Activated naive CD8-positive, alpha-beta T cell treated with anti-CD3 and anti-CD28 coated beads, Interleukin-2, amount 10 ng/mL, durations not matched to agents 7 days and 5 days (primary cell): ENCODE results near the gene TNFSF4. TPM values are rescaled to one million over a fixed set of nuclear protein-coding genes. Genes with fewer than 3 reads are reported as not detected.
"Not testable (repeated sequence)": the region's sequence is repeated elsewhere in the genome, so short reads cannot be mapped to it uniquely, and the experiment has no call there.

Experiments
- ATAC-seq: fragments of 150-1000 bp; cut with Tn5 transposase; one replicate; pipeline ENCODE4 v1.10.0; 2021; ENCODE audit warnings: low read depth, moderate library complexity
- POLR2A ChIA-PET: fragments of 350-600 bp; sonication (Branson Sonifier 250); formaldehyde crosslinking; loops from one replicate; lab custom pipeline; 2021; ENCODE audit warnings: antibody characterized with exemption; lab: Charles Lee
- DNase-seq: peaks from one replicate; pipeline ENCODE4 v3.0.0; 2021
- H3K27ac Mint-ChIP-seq: one replicate; pipeline ENCODE4 v1.8.0; 2022; ENCODE audit warnings: mild to moderate bottlenecking, mixed read lengths
- H3K27me3 Mint-ChIP-seq: one replicate; pipeline ENCODE4 v1.8.0; 2022; ENCODE audit warnings: mild to moderate bottlenecking, moderate library complexity, mixed read lengths
- H3K36me3 Mint-ChIP-seq: one replicate; pipeline ENCODE4 v1.8.0; 2021; ENCODE audit warnings: mild to moderate bottlenecking, mixed read lengths
- H3K4me1 Mint-ChIP-seq: one replicate; pipeline ENCODE4 v1.8.0; 2021; ENCODE audit warnings: mixed read lengths
- H3K4me3 Mint-ChIP-seq: one replicate; pipeline ENCODE4 v1.8.0; 2022; ENCODE audit warnings: mild to moderate bottlenecking, moderate library complexity, mixed read lengths
- H3K9me3 Mint-ChIP-seq: one replicate; pipeline ENCODE4 v1.8.0; 2021; ENCODE audit warnings: mixed read lengths
- total RNA-seq, 2 experiments: library from RNA; stranded (reverse); gene quantifications; one replicate each; pipeline ENCODE4 v1.2.3, GENCODE V29; 2021

Gene TNFSF4
- total RNA-seq, 2 experiments from 2014 or later = 4.0 TPM

DNA sequence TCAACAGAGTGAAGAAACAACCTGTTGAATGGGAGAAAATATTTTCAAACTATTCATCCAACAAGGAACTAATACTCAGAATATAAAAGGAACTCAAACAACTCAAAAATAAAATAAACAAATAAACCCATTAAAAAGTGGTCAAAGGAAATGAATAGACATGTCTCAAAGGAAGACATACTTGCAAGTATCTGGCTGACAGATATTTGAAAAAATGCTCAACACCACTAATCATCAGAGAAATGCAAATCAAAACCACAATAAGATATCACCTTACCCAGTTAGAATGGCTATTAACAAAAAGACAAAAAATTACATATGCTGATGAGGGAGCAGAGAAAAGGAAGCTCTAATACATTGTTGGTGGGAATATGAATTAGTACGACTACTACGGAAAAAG, 38.2 kb downstream of the TNFSF4 start:
- DNase-seq = no peak
- peaks cover 25% of the 10 kb centered on the region for H3K9me3 Mint-ChIP-seq
- POLR2A ChIA-PET = no interaction called here
- ATAC-seq = no peak
- H3K4me1 Mint-ChIP-seq = no peaks in the 10 kb centered on the region
- H3K4me3 Mint-ChIP-seq = no peak overlapping the region
- no peak overlapping the region for H3K27ac Mint-ChIP-seq
- H3K36me3 Mint-ChIP-seq = peaks cover 11% of the 10 kb centered on the region
- peaks cover 2% of the 10 kb centered on the region for H3K27me3 Mint-ChIP-seq

DNA sequence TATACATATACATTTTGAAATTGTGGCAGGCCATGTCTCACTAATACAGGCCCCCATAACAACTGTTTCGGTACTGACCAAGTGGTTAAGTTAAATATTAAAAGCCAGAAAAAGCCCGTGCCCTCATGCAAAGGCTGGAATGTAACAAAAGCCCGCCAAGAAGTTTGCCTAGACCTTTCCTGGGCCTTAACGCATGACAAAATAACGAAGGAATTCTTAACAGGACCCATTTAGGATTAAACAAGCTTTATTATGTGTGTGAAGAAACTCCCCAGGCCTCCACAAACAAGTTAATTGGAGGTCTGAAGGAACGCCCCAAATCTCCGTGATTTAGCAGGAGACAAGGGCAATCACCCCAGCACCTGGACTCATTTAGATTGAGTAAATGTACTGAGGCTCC, 42.4 kb downstream of the TNFSF4 start:
- H3K27me3 Mint-ChIP-seq = no peaks in the 10 kb centered on the region
- no peak overlapping the region for H3K27ac Mint-ChIP-seq
- peaks cover 5% of the 10 kb centered on the region for H3K9me3 Mint-ChIP-seq
- DNase-seq = no peak
- no peaks in the 10 kb centered on the region for H3K36me3 Mint-ChIP-seq
- POLR2A ChIA-PET = no interaction called here
- no peak overlapping the region for H3K4me3 Mint-ChIP-seq
- peaks cover 7% of the 10 kb centered on the region for H3K4me1 Mint-ChIP-seq
- ATAC-seq = no peak

DNA sequence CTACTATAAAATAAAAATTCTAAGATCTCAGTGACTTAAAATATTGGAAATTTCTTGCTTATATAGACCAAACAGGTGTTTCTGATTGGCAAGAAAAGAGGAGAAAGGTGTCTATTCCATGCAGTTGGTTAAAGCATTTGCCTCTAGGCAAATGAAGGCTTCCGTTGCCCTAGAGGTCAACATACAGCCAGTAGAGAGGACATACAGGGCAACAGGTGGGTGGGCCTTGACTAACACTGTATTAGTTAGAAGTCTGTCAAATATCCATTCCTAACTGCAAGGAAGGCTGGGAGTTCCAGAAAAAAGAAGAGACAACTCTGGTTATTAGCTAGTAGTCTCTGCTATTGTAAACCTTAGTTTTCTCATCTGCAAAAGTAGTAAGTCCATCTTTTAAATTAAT, 43.0 kb downstream of the TNFSF4 start:
- H3K36me3 Mint-ChIP-seq = no peaks in the 10 kb centered on the region
- POLR2A ChIA-PET = no interaction called here
- no peaks in the 10 kb centered on the region for H3K27me3 Mint-ChIP-seq
- peaks cover 5% of the 10 kb centered on the region for H3K9me3 Mint-ChIP-seq
- no peak overlapping the region for H3K27ac Mint-ChIP-seq
- H3K4me1 Mint-ChIP-seq = peaks cover 7% of the 10 kb centered on the region
- no peak overlapping the region for H3K4me3 Mint-ChIP-seq
- no peak for DNase-seq
- ATAC-seq = no peak

- peaks cover 3% of the 10 kb centered on the region for H3K9me3 Mint-ChIP-seq
- POLR2A ChIA-PET = no interaction called here
- DNase-seq = no peak
- peaks cover 7% of the 10 kb centered on the region for H3K4me1 Mint-ChIP-seq
- ATAC-seq = no peak
- H3K36me3 Mint-ChIP-seq = no peaks in the 10 kb centered on the region
- H3K27me3 Mint-ChIP-seq = no peaks in the 10 kb centered on the region
- no peak overlapping the region for H3K4me3 Mint-ChIP-seq
- no peak overlapping the region for H3K27ac Mint-ChIP-seq
Observed at GRCh38 chr1:173163222-173163621, 43.9 kb downstream of the TNFSF4 start.

DNA sequence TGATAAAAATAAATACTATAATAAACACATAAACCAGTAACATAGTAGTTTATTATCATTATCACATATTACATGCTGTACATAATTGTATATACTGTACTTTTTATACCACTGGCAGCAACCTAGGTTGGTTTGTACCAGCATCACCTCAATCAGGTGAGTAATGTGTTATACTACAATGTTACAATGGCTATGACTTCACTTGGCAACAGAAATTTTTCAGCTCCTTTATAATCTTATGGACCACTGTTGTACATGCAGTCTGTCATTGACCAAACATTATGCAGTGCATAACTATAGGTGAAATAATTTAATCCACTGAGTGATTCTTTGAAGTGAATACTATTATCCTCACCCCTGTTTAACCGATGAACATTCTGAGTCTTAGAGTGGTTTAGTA, 44.5 kb downstream of the TNFSF4 start:
- DNase-seq = no peak
- no peaks in the 10 kb centered on the region for H3K36me3 Mint-ChIP-seq
- peaks cover 3% of the 10 kb centered on the region for H3K9me3 Mint-ChIP-seq
- H3K4me3 Mint-ChIP-seq = no peak overlapping the region
- no peaks in the 10 kb centered on the region for H3K27me3 Mint-ChIP-seq
- peaks cover 7% of the 10 kb centered on the region for H3K4me1 Mint-ChIP-seq
- POLR2A ChIA-PET = no interaction called here
- ATAC-seq = no peak
- no peak overlapping the region for H3K27ac Mint-ChIP-seq

- no peak for DNase-seq
- no peaks in the 10 kb centered on the region for H3K36me3 Mint-ChIP-seq
- H3K27me3 Mint-ChIP-seq = no peaks in the 10 kb centered on the region
- no peak overlapping the region for H3K4me3 Mint-ChIP-seq
- peaks cover 7% of the 10 kb centered on the region for H3K4me1 Mint-ChIP-seq
- no peak overlapping the region for H3K27ac Mint-ChIP-seq
- H3K9me3 Mint-ChIP-seq = peaks cover 5% of the 10 kb centered on the region
- peak; percentile 63 for ATAC-seq
- POLR2A ChIA-PET = no interaction called here
Observed at GRCh38 chr1:173161510-173162221, 45.5 kb downstream of the TNFSF4 start.

DNA sequence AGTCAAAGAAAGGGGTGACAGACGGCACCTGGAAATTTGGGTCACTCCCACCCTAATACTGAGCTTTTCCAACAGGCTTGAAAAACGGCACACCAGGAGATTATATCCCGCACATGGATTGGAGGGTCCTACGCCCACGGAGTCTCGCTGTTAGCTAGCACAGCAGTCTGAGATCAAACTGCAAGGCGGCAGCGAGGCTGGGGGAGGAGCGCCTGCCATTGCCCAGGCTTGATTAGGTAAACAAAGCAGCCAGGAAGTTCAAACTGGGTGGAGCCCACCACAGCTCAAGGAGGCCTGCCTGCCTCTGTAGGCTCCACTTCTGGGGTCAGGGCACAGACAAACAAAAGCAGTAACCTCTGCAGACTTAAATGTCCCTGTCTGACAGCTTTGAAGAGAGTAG, 53.2 kb downstream of the TNFSF4 start:
- H3K4me1 Mint-ChIP-seq, H3K4me3 Mint-ChIP-seq, POLR2A ChIA-PET, H3K27me3 Mint-ChIP-seq, H3K27ac Mint-ChIP-seq, DNase-seq, H3K9me3 Mint-ChIP-seq, H3K36me3 Mint-ChIP-seq, ATAC-seq: not testable (repeated sequence)

DNA sequence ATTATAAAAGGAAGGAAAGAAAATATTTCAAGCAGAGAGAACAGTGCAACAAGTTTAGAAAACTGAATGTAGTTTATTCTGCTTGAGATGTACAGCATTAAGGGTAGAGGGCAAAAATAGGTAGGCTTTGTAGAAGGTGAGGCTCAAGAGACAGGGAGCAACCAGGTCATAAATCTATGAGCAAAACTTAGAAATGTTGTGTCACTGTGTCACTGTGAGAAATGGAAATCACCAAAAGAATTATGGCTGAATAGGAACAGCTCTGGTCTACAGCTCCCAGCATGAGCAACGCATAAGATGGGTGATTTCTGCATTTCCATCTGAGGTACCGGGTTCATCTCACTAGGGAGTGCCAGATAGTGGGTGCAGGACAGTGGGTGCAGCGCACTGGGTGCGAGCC, 53.6 kb downstream of the TNFSF4 start:
- peaks cover 8% of the 10 kb centered on the region for H3K9me3 Mint-ChIP-seq
- ATAC-seq = no peak
- H3K4me3 Mint-ChIP-seq = no peak overlapping the region
- no peak for DNase-seq
- POLR2A ChIA-PET = no interaction called here
- H3K27ac Mint-ChIP-seq = no peak overlapping the region
- peaks cover 9% of the 10 kb centered on the region for H3K36me3 Mint-ChIP-seq
- no peaks in the 10 kb centered on the region for H3K4me1 Mint-ChIP-seq
- no peaks in the 10 kb centered on the region for H3K27me3 Mint-ChIP-seq

DNA sequence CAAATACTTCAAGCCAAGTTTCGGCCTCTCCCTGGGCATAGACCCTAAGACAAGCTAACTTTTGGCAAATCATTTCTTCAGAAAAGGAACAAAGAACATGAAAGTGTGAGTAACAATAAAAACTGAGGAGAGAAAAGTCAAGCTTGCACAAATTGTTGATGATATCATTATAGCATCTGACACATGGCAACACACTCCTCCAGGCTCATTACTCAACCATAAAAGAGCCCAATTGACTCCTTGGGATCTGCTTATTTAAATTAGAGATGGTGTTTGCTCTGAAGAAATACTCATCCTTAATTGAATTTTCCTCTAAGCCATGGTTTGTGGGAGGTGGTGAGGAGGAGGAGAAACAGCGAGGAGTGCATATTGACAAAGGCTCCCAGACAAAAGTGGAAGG, 54.5 kb downstream of the TNFSF4 start:
- Mint-ChIP-seq H3K9me3 (peaks cover 9% of the 10 kb centered on the region), H3K4me1 (no peaks in the 10 kb centered on the region), H3K4me3 (no peak overlapping the region), H3K36me3 (peaks cover 9% of the 10 kb centered on the region), H3K27me3 (peaks cover under 1% of the 10 kb centered on the region), H3K27ac (no peak overlapping the region)
- POLR2A ChIA-PET = no interaction called here
- ATAC-seq (no peak), DNase-seq (no peak)

- no peak overlapping the region for H3K4me3 Mint-ChIP-seq
- H3K27me3 Mint-ChIP-seq = peaks cover 14% of the 10 kb centered on the region
- DNase-seq = no peak
- no peak for ATAC-seq
- POLR2A ChIA-PET = no interaction called here
- H3K36me3 Mint-ChIP-seq = peaks cover 13% of the 10 kb centered on the region
- no peaks in the 10 kb centered on the region for H3K4me1 Mint-ChIP-seq
- H3K9me3 Mint-ChIP-seq = peaks cover 21% of the 10 kb centered on the region
- H3K27ac Mint-ChIP-seq = no peak overlapping the region
Observed at GRCh38 chr1:173150795-173151194, 56.3 kb downstream of the TNFSF4 start.

GRCh38 chr1:173149887-173150286, 57.2 kb downstream of the TNFSF4 start:
- ATAC-seq = no peak
- POLR2A ChIA-PET = no interaction called here
- Mint-ChIP-seq H3K4me1 (no peaks in the 10 kb centered on the region), H3K9me3 (peaks cover 27% of the 10 kb centered on the region), H3K27ac (no peak overlapping the region), H3K4me3 (no peak overlapping the region), H3K36me3 (peaks cover 15% of the 10 kb centered on the region), H3K27me3 (peaks cover 19% of the 10 kb centered on the region)
- DNase-seq = no peak

DNA sequence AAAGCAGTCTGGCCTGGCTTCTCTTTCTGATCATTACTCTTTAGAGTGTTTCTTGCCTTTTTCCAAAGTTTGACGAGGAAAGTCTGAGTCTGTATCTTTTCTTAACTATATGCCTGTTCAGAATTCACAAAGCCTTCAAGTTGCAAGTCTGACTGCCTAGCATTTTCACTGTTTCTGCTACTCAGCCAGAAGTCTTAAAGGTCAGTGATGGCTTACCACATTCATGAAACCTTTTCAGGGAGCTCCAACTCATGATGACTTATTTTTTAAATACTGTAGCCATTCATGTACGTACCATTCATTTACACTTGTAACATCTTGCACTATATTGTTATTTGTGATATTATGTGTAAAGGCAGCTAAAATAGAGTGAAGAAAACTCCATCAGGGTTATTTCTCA, 58.2 kb downstream of the TNFSF4 start:
- Mint-ChIP-seq H3K4me3 (no peak overlapping the region), H3K9me3 (peaks cover 28% of the 10 kb centered on the region)
- POLR2A ChIA-PET = no interaction called here

DNA sequence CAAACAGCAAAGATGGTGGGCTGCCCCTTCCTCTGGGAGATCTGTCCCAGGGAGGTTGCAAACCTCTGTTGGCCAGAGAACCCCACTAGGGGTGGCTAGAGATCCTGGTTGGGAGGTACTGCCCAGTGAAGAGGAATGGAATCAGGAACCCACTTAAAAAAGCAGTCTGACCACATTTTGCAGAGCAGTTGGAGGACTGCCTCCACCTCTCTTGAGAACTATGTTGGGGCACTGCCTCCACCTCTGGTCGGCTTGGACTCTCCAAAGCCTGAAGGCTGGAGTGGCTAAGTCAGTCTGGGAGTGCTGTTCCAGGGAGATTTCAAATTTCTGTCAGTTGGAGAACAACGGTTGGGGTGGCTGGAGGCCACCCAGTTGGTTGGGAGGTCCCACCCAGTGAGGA, 58.6 kb downstream of the TNFSF4 start:
- no peaks in the 10 kb centered on the region for H3K4me1 Mint-ChIP-seq
- POLR2A ChIA-PET = no interaction called here
- peaks cover 30% of the 10 kb centered on the region for H3K9me3 Mint-ChIP-seq
- ATAC-seq (no peak), DNase-seq (no peak)
- H3K4me3 Mint-ChIP-seq = no peak overlapping the region
- H3K27me3 Mint-ChIP-seq = peaks cover 19% of the 10 kb centered on the region
- peaks cover 13% of the 10 kb centered on the region for H3K36me3 Mint-ChIP-seq
- no peak overlapping the region for H3K27ac Mint-ChIP-seq

More for the DNA sequence above, 58.2 kb downstream of the TNFSF4 start:
- Mint-ChIP-seq H3K27ac (no peak overlapping the region), H3K4me1 (no peaks in the 10 kb centered on the region), H3K36me3 (peaks cover 13% of the 10 kb centered on the region), H3K27me3 (peaks cover 19% of the 10 kb centered on the region)
- ATAC-seq (no peak), DNase-seq (no peak)

DNA sequence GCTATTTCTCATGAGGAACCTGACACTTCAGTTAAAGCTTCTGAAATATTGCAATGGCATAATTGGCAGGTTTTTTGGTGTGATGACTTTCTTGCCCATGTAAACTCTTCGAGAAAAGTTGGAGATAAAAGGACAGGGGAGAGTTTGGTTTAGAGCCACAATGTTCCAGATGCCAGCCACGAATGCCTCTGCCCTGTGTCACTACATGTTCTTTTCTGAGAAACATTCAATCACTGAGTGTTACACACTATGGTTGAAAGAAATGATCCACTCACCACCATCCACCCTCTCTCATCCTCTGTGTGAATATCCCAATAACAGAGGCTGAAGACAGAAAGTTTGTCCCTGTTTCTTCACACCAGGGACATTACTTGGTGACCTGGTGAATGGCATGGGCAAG, 66.4 kb downstream of the TNFSF4 start:
- ATAC-seq (no peak), DNase-seq (no peak)
- peaks cover 4% of the 10 kb centered on the region for H3K36me3 Mint-ChIP-seq
- H3K4me1 Mint-ChIP-seq = no peaks in the 10 kb centered on the region
- no peak overlapping the region for H3K27ac Mint-ChIP-seq
- peaks cover 7% of the 10 kb centered on the region for H3K27me3 Mint-ChIP-seq
- H3K4me3 Mint-ChIP-seq = no peak overlapping the region
- H3K9me3 Mint-ChIP-seq = peaks cover 12% of the 10 kb centered on the region
- POLR2A ChIA-PET = no interaction called here
